GM19328 (cell line): ENCODE results near the gene ERN2.
"Not testable (repeated sequence)": the region's sequence is repeated elsewhere in the genome, so short reads cannot be mapped to it uniquely, and the experiment has no call there.

Experiments used
- ATAC-seq: cut with Tn5 transposase; IDR thresholded peaks from one replicate; pipeline ENCODE4 v1.9.1; 2021; ENCODE audit warnings: mild to moderate bottlenecking, moderate library complexity; ENCODE audit not compliant: unreplicated experiment

Gene ERN2

DNA sequence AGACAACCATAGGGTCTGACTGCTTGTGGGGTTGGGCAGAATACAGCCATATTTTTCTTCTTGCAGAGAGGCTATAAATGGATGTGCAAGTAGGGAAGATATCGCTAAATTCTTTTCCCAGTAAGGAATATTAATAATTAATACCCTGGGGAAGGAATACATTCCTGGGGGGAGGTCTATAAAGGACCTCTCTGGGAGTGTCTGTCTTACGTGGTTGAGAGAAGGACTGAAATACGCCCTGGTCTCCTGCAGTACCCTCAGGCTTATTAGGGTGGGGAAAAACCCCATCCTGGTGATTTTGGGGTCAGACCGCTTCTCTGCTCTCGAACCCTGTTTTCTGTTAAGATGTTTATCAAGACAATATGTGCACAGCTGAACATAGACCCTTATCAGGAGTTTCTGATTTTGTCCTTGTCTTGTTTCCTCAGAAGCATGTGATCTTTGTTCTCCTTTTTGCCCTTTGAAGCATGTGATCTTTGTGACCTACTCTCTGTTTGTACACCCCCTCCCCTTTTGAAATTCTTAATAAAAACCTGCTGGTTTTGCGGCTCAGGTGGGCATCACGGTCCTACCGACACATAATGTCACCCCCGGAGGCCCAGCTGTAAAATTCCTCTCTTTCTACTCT, 9.7 kb upstream of the ERN2 start:
- ATAC-seq, result not testable (repeated sequence)

DNA sequence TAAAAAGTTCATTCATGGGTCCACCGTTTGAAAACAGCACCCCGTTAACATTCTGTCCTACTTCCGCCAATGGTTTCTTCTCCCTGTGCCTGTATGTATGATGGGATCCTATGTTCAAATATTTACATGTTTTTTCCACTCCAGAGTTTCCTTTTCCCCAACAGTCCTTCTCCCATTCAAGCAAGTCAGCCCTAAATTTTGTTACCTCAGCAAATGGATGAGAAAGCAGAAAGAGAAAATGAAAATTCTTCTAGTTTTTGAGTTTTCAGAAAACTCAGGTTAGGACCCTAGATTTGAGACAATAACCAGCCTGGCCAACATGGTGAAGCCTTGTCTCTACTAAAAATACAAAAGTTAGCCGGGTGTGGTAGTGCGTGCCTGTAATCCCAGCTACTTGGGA, 3.5 kb upstream of the ERN2 start:
- ATAC-seq, result no peak

DNA sequence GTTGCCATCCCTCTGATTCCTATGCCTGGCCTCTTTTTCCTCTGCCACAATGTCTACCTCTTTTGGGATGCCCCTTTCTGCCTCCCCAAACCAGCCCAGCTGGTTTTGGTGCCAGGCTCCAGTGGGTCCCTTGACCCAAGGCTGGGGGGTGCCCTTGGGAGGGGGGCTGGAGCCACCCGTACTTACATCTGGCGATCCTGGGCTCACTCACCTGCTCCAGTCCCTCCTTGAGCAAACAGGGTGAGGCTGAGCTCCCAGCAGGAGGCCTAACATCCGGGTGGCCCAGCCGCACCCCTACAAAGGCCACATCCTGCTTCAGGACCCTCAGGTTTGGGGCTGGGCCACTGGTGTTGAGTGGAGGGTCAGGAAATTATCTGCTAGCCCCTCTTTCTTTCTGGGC, 1.2 kb downstream of the ERN2 start:
- no peak for ATAC-seq

DNA sequence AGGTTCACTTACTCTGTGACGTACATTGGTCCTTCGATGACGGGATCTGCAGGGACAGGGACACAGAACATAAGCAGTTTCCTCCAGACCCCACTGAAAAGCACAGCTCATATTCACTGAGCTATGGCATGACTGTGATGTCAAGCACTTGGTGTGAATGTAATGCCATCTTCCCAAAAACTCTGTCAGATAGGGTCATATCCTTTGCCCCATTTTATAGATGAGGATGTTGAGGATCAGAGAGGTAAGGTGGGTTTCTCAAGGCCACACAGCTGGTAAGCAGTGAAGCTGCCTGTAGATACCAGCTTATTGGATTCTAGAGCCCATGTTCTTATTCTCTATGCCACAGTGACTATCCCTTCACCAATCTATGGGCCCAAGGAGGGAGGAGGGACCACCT, 2.5 kb downstream of the ERN2 start:
- no peak for ATAC-seq

DNA sequence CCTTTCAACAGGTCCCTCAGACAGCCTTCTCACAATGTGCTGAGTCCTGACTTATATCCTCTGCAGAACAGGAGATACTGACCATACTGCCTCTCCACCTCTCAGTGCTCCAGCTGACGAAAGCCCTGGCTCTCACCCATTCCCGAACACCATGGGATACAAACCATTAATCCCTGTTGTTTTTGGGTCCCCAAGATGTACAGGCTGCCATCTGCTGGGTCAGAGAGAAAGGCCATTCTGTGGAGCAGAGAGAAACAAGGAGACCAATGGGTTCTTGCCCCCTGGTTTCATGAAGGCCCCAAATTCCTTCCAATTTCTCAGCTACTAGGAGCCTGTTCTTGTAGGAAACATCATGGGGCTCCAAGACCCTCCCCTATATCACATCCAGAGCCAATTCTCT, 3.0 kb downstream of the ERN2 start:
- ATAC-seq, result no peak

DNA sequence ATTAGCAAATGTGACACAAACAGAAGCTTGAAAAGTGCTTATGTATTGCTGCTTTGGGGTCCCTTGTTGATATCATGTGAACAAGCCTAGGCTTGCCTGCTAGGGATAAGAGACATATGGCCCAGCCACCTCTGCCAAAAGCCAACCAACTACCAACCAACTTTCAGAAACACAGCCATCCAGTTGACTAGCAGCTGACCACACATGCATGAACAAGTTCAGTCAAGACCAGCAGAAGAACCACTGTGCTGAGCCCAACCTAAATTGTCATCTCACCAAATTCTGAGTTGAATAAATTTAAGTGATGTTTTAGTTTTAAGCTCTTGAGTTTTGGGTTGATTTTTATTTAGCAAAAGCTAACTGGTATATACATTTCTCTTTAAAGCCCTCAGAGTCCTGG, 3.5 kb downstream of the ERN2 start:
- ATAC-seq, result no peak

DNA sequence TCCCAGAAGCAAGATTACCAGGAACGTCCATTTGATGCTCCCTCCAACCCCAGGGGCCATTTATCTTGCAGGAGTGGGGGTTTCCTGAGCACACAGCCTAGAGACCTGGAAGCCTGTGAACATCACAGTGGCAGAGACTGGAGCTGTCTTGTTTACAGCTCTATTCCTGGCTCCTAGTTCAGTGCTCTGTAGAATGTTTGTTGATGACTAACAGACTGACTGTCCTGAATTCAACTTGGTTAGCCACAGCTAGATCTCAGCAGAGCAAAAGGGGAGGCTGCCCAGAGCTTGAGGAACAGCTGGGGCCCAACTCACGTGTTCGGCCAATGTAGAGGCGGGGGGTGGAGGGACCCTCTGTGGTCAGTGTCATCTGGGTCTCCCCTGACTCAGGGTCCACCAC, 6.6 kb downstream of the ERN2 start:
- no peak for ATAC-seq

DNA sequence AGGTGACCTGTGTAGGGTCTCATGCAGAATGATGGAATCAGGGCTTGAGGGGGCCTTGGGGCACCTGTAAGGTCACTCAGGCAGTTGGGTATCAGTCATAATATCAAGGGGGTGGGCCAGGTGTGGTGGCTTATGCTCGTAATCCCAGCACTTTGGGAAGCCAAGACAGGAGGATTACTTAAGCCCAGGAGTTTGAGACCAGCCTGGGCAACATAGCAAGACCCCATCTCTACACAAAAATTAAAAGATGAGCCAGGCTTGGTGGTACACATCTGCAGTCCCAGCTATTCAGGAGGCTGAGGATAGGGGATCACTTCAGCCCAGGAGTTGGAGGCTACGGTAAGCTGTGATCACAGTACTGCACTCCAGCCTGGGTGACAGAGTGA, 7.5 kb downstream of the ERN2 start:
- ATAC-seq, result no peak

DNA sequence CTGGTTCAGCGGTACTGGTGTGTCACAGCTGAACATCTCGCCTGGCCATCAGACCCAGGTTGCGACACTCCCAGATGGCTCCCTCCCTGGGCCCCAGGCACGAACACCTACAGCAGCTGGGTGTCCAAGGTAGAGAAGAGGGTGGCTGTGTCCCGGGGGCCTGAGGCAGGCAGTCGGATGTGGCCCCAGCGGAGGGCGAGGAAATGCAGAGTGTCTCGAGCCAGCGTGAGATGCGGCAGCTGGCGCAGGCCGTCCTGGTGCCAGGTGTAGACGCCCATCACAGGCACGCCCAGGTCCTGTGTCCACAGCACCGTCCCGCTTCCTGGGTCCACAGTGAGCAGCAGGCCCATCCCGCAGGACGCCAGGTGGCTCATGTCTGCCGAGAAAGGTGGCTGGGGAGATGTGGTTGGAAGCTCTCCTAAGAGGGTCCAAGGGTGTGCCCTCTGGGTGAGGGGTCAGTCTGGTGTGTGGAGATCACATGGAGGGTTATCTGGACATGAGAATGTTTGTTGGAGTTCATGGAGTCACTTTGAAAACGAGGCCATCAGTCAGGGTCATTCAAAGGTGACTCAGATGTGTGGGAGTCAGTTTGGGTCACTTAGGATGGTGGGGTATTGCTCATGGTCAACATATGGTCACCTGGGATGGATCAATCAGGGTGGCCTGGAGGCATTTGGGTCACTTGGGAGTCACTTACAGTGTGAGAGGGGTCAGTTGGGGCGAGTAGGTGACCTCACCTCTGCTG, 8.1 kb downstream of the ERN2 start:
- ATAC-seq, result no peak

DNA sequence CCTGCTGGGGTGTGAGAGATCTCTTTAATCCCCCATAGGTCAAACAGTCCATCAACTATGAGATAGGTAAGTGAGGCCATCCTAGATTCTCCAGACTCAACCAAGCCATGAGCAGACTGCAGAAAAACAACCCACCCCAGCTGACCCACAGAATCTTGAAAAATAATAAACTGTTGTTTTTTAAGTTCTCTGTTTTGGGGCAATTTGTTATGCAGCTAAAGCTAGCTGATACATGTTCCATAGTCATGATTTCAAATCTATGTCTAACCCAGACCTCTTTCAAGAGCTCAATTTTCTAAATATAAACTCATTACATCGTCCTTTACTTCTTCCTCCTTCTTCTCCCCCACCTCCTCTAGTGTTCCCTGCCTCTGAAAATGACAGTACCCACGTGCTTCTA, 10.1 kb downstream of the ERN2 start:
- ATAC-seq, result no peak

DNA sequence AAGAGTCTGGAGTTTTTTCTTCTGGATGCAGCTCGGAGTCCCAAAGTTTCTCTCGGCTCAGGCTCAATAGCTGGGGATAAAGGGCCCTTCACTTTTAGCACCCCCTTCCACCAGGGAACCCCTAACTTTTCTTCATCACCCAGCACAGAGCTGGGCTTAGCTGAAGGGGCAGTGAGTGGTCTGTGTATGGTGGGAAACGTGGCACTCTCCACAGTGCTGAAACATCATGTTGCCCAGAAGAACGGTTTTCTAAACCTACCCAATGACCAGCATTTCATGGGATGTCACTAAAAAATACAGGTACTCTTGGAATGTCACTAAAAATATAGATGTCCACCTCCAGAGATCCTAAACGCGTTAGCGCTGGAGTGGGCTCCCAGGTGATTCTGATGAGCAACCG, 12.0 kb downstream of the ERN2 start:
- no peak for ATAC-seq

DNA sequence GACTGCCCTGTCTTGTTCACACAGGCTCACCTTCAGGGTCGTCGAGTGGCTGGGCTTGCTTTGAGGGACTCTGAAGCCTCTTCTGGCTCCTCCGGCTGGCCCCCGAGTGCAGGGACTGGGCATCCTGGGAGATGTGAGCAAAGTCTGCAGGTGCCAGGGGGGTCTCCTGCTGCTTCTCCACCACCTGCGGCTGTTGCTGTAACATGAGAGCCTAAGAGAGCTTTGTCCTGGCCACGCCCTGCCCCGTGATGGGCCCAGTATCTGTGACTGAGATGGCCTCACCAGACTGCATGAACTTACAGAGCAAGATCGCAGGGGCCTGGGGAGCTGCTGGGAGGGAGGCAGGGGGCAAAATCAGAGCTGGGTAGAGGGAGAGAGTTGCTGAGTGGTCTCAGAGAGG, 12.5 kb downstream of the ERN2 start:
- no peak for ATAC-seq

DNA sequence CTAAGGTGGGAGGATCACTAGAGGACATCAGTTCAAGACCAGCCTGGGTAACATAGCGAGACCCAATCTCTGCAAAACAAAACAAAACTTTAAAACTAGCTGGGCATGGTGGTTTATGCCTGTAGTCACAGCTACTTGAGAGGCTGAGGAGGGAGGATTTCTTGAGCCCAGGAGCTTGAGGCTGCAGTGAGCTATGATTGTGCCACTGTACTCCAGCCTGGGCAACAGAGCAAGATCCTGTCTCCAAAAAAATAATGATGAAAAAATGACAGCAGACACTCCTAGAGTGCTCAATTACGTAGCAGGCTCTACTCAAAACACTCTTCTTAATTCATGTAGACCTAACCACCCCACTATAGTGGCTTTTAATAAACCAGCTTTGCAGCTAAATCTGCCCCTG, 12.9 kb downstream of the ERN2 start:
- no peak for ATAC-seq

DNA sequence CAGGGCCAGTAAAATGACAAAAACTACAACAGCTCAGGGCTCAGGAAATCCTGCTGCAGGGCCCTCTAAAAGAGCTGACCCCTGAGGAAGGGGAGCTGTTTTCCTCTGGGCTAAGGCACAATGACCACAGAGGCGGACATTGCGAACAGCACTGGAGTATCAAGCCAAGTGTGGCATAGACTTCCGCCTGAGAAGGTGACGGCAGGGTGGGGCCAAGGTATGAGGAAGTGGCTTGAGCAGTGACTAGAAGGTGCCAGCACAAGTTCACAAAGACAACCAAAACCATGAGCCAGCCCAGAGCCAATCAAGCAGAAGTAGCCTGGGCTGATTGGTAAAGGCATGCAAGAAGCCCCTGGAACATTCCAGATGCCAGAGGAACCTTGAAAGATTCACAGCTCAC, 13.9 kb downstream of the ERN2 start:
- ATAC-seq, result no peak

DNA sequence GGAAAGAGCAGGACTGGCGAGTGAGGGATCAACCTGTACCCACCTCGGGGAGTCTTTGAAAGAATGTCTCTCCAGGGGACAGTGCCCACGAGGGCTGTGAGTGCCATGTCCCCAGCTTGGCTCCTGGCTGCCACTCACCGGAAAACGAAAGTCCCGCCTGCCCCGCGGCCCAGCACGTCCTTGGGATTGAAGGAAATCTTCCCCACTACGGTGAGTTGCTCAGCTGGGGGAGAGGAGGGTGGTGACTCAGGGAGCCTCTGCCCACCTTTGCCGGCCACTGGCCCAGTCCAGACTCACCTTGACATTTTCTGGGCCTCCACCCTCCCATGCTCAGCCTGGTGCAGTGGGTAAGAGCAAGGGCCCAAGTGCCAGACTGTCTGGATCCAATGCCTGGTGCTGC, 17.3 kb downstream of the ERN2 start:
- no peak for ATAC-seq

DNA sequence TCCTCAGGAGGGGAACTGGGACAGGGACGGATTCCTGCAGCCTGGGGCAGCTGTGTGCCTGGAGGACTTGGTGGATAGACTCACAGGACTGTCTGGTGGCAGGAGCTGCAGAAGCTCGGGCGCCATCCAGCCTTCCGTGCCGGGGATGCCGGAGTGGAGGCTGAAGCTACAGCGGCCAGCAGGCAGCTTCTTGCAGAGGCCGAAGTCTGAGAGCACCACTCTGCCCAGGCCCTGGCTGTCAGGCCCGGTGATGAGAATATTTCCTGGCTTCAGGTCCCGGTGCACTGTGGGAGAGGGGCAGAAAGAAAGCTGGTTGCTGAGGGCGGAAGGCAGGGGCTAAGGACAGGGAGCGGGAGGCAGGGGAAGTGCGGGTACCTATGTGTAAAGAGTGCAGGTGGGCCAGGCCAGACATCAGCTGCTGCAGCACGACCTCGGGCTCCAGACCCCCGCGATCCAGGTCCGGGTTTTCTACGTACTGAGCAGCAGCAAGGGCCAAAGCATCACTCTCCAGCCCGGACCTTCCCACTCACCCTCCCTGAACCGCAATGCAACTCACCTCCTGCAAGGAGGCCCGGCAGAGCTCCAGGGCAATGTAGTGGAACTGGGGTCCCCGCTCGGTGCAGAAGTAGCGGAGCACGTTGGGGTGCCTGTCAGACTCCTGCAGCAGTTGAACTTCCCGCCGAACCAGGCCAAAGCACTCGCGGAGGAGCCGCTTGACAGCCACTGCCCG, 18.2 kb downstream of the ERN2 start:
- no peak for ATAC-seq

DNA sequence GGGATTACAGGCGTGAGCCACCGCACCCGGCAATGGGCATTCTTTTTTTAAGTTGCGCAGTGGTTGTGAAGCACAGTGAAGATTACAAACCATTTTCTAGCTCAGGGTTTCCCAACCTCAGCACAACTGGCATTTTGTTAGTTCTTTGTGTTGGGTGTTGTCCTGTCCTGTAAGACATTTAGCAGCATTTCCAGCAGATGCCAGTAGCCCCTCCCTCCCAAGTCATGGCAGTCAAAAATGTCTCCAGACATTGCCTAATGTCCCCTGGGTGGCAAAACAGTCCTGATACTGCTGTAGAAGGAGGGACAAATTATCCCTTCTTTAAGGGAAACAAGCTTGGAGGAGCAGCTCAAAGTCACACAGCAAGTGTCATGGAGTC, 18.8 kb downstream of the ERN2 start:
- ATAC-seq, result no peak

DNA sequence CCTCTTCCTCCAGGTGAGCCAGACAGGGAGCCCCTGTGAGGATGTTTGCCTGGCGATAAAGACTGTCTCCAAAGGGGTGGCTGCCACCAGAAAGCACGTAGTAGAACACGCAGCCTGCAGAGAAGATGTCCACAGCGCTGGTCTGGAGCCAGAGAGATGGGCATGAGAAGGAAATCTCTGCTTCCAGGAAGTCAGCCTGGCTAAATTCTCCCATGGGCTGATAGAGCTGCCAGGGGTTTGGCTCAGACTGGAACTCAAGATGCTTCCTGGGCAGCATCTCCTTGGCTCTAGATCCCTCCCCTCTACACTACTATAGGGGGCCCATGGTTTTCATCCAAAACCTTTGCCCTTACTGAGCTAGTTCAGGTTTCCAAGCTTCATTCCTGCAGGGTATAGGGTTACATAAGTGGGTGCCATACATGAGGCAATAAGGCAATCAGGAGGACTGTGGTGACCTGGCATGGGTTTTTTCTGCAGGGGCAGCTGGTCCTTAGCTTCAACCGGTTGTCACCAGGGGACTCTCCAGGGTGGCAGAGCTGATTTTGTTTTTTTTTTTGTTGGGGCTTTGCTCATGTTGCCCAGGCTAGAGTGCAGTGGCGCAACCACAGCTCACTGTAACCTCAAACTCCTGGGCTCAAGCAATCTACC, 20.7 kb downstream of the ERN2 start:
- no peak for ATAC-seq

DNA sequence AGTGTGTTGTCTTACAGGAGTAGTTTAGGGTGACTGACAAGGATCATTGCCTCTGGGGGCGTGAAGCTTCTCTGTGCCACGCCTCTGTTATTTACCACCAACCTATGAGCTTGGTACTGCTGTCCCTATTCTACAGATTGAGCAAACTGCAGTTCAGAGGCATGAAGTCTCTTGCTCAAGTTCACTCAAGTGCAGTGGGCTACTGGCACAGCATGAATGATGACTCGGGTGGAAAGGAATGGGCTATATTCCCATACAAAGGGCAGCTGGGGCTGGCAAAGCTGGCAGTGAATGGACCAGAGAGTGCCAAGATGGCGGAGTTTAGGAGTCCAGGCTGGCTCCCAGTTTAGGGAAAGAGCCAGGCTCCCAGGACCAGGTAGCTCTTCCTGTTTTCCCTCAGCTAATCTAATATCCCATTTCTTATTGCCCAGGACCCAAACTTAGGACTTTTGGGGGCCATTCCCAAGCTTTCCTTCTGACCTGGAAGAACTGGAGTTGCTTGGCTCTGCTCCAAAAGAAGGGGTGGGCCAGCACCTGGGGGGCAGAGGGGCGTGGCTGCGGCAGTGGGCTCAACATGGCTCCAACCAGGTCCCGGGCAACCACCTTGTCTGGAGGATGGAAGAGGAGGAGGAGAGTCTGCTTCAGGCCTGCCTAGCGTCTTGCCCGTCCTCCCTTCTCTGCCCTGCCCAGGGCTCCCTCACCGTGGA, 21.4 kb downstream of the ERN2 start:
- no peak for ATAC-seq

DNA sequence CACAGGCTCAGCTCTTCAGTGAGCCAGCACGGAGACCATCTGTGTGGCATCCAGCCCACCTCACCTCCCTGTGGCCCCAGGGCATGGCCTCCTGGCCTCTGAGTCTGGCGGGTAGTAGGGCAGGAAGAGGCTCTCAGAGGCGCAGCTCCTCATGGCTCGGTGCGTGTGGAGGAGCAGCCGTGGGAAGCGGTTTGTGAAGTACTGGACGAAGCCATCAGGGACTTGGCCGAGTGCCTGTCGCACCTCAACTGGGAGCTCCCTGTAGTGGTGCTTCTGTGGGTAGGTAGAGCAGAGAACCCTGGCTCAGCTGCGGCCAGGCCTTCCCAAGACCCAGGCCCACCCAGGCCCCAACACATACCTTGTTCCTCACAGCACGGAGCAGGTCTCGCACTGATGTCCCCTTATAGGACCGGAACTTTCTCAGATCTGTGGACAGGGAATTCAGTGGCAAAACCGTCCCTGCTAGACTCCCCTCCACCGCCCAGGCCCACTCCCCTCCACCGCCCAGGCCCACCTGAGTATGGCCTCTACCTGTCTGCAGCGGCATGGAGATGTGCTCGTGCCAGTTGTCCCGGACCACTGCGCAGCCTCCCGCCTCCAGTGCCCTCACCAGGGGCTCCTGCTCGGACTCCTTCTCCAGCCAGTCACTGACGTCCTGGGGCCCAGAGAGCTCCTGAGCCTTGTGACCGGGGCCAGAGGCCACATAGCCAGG, 22.1 kb downstream of the ERN2 start:
- ATAC-seq, result no peak
